Activated CD8-positive, alpha-beta T cell treated with anti-CD3 and anti-CD28 coated beads, Interleukin-2, amount 10 ng/mL, durations not matched to agents 7 days and 5 days (primary cell): ENCODE results near the gene BCCIP. TPM values are rescaled to one million over a fixed set of nuclear protein-coding genes. Genes with fewer than 3 reads are reported as not detected.

Experiments used
- ATAC-seq: fragments of 150-1000 bp; cut with Tn5 transposase; one replicate; pipeline ENCODE4 v1.10.0; 2021; ENCODE audit warnings: moderate library complexity
- CTCF ChIA-PET: fragments of 350-600 bp; sonication (Branson Sonifier 250); formaldehyde crosslinking; loops from one replicate; lab custom pipeline; 2021; ENCODE audit warnings: antibody characterized with exemption; lab: Charles Lee
- POLR2A ChIA-PET: fragments of 350-600 bp; sonication (Branson Sonifier 250); formaldehyde crosslinking; loops from one replicate; lab custom pipeline; 2021; ENCODE audit warnings: antibody characterized with exemption; lab: Charles Lee
- DNase-seq: peaks from one replicate; pipeline ENCODE4 v3.0.0-alpha.2; 2020
- H3K27ac Mint-ChIP-seq: one replicate; pipeline ENCODE4 v1.8.0; 2021; ENCODE audit warnings: mild to moderate bottlenecking, mixed read lengths
- H3K27me3 Mint-ChIP-seq: one replicate; pipeline ENCODE4 v1.8.0; 2021; ENCODE audit warnings: low read depth, mixed read lengths
- H3K36me3 Mint-ChIP-seq: one replicate; pipeline ENCODE4 v1.8.0; 2021; ENCODE audit warnings: low read depth, mixed read lengths
- H3K4me1 Mint-ChIP-seq: one replicate; pipeline ENCODE4 v1.8.0; 2021; ENCODE audit warnings: low read depth, mixed read lengths
- H3K4me3 Mint-ChIP-seq: one replicate; pipeline ENCODE4 v1.8.0; 2021; ENCODE audit warnings: mild to moderate bottlenecking, mixed read lengths
- H3K9me3 Mint-ChIP-seq: one replicate; pipeline ENCODE4 v1.8.0; 2022; ENCODE audit warnings: mixed read lengths; ENCODE audit not compliant: insufficient read depth
- total RNA-seq, 2 experiments: library from RNA; stranded (reverse); gene quantifications; one replicate each; pipeline ENCODE4 v1.2.3, GENCODE V29; 2021

The BCCIP gene
- 10 to 100 TPM; 59.8 to 66.0 TPM for total RNA-seq

DNA sequence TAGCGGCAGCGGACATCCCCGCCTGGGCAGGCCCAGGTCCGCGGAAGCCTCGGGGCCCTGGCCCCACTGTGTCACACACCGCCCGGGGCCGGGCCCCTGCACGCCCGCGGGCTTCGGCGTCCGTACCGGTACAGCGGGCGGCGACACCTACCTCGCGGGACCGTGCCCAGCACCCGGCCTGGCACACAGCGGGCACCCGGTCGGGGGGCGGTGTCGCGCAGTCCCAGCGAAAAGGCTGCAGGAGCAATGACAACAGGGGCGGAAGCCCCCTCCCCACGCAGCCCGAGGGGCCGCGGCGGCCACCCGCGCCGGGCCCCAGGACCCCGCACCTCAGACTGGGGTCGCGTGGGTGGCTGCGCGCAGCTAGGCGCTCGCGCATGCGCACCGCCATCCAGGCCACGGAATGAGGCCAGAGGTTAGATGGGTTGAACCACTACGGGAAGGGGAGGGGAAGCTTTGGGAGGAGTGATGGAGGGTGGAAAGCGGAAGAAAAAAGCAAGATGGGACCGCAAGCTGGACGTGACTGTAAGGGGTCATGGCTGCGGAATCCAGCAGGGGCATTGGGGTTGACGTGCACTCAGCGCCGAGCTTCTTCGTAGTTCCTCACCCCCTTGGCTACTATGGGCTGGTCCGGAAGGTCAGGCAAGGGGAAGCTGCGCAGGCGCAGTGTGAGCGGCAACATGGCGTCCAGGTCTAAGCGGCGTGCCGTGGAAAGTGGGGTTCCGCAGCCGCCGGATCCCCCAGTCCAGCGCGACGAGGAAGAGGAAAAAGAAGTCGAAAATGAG lies at the start of gene BCCIP, which contains the start of gene UROS:
BCCIP (plus strand) TSS at position 669 of the 785 bp plus-strand sequence; CDS start at position 681, 12 bp downstream.
UROS (minus strand) TSS at position 381 of the 785 bp plus-strand sequence. CDS start 6,759 bp downstream, outside the sequence.
- Mint-ChIP-seq H3K4me1 (peaks cover 24% of the 10 kb centered on the region), H3K27me3 (no peaks in the 10 kb centered on the region), H3K9me3 (no peaks in the 10 kb centered on the region), H3K4me3 (peak within 1 kb of the TSS; percentile 81), H3K36me3 (peaks cover 17% of the 10 kb centered on the region), H3K27ac (peak within 1 kb of the TSS; percentile 82)
- POLR2A ChIA-PET, result interaction anchor here (0.9 to 1.9 kb wide), 5 partner anchors 8 to 104 kb away, joined by 3 to 8 read pairs (median 4); partner anchors contain the start of gene EDRF1
- peak; percentile 87 for ATAC-seq
- CTCF ChIA-PET, result interaction anchor here (1.2 to 1.3 kb wide), 2 partner anchors 22 to 55 kb away, joined by 3 read pairs; no protein-coding TSS in a partner anchor
- DNase-seq, result peak; percentile 93

DNA sequence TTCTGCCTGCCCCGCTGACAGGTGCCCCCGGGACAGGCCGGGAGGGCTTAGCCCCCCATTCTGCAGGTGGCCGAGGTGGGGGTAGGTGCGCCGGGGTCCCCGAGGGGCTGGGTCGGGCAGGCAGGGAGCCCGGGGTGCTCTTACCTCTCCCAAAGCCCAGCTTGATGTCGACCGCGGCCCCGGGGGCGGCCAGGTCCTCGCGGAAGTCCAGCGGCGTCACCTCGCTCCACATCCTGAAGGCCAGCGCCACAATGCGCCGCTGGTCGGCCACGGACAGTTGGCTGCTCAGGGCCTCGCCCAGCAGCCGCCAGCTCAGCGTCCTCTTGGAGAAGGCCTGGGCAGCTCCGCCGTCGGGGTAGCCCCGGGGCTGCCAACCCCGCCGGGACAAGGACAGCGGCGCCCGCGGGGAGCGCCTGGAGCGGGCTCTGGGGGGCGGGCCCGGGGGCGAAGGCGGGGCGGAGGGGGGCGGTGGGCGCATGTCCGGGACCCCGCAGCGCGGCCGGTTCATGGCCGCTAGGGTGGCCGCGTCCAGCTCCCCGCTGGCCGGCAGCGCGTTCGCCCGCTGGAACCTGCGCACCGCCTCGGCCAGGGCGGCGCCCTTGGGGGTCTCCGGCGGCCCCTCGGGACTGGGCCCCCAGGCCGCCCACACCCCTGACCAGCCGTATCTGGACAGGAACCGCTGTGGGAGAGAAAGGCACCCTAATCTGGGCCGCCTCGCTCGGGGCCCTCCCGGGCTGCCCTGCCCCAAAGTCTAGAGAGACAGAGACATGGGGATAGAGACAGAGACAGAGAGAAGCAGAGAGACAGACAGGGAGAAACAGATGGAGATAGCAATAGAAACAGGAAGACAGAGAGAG lies 49.4 kb upstream of the BCCIP start:
- Mint-ChIP-seq H3K9me3 (no peaks in the 10 kb centered on the region), H3K27me3 (no peaks in the 10 kb centered on the region), H3K4me1 (no peaks in the 10 kb centered on the region), H3K4me3 (no peak overlapping the region), H3K36me3 (no peaks in the 10 kb centered on the region), H3K27ac (no peak overlapping the region)
- ATAC-seq (no peak), DNase-seq (no peak)
- POLR2A ChIA-PET, result no interaction called here
- CTCF ChIA-PET, result no interaction called here

DNA sequence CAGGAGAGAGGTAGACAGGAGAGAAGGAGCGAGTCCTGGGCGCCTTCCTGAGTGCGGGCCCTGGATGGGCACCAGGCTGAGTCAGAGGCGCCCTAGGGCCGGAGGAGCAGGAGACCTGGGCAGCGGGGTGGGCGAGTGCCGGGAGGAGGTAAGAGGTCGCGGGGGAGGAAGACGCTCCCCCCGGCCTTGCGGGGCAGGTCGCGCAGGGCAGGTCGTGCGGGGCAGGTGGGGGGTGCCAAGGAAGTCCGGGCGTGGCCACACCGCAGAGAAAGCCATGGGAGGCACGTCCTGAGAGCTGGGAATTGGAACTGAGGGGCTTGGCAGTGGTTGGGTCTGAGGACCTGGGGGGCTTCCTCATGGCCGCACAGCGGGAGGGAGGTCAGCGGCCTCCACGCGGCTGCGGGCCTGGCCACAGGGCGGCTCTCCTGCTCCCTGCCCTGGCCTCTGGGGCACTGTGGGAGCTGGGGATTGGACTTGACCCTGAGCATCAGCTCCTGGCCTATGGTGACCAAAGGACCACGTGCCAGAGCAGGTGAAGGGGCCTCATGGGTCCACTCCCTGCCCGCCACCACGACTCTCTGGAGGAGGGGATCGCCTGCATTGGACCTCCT lies 48.7 kb upstream of the BCCIP start:
- ChIA-PET CTCF (no interaction called here), POLR2A (no interaction called here)
- no peak for ATAC-seq
- no peak for DNase-seq
- Mint-ChIP-seq H3K4me3 (no peak overlapping the region), H3K9me3 (no peaks in the 10 kb centered on the region), H3K27me3 (no peaks in the 10 kb centered on the region), H3K27ac (no peak overlapping the region), H3K36me3 (no peaks in the 10 kb centered on the region), H3K4me1 (no peaks in the 10 kb centered on the region)

DNA sequence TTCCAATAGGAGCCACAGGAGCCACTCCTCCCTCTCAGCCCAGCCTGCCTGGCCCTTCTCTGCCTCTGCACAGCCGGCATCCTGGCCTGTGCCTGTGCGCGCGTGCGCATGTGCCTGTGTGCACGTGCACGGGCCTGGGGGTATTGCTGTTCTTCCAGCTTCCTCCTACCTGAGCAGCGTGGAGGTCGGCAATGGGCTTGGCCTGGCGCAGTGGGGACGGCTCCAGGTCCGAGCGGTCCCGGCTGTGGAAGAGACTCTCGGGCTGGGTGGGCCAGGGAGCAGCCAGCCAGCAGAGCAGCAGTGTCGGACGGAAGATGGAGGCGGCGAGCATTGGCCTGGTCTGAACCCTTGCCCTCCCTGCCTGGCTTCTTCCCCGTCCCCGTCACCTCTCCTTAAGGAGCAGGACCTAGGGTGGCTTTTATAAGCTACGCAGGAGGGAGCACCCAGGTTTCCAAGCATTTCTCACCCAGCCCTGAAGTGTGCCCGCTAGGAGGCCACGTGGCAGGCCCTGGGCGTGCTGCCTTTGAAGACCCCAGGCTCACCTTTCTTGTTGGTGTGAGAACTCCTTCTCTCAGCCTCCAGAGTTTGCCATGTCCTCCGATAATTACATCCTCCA lies 47.7 kb upstream of the BCCIP start, which contains the start of gene MMP21:
MMP21 (minus strand) TSS at position 331 of the 616 bp plus-strand sequence; CDS start at position 331, 0 bp downstream.
- no peak for ATAC-seq
- POLR2A ChIA-PET, result no interaction called here
- DNase-seq, result no peak
- Mint-ChIP-seq H3K4me3 (no peak within 1 kb of the TSS), H3K4me1 (no peaks in the 10 kb centered on the region), H3K27me3 (no peaks in the 10 kb centered on the region), H3K27ac (no peak within 1 kb of the TSS), H3K9me3 (no peaks in the 10 kb centered on the region), H3K36me3 (no peaks in the 10 kb centered on the region)
- CTCF ChIA-PET, result no interaction called here

DNA sequence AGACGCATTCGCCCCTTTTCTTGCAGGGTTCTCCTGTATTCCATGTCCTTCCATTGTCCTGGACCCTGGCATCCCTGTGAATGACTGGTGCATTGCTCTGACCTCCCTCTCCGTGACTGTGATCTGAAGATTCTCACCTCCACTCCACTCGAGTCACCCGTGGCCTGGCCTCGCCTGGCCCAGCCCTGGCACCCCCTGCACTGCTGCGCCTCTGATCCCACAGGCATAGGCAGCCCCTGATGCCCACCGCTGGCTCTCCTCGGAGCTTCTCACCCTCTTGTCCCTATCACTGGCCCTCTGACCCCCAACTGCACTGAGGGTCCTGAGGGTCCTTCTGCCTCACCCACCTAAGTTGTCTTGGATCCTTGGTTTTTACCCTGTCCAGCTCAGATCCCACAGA lies 45.5 kb upstream of the BCCIP start:
- Mint-ChIP-seq H3K9me3 (no peaks in the 10 kb centered on the region), H3K4me3 (no peak overlapping the region), H3K27ac (no peak overlapping the region), H3K27me3 (no peaks in the 10 kb centered on the region), H3K4me1 (no peaks in the 10 kb centered on the region), H3K36me3 (no peaks in the 10 kb centered on the region)
- POLR2A ChIA-PET, result no interaction called here
- CTCF ChIA-PET, result no interaction called here
- no peak for ATAC-seq
- DNase-seq, result no peak

DNA sequence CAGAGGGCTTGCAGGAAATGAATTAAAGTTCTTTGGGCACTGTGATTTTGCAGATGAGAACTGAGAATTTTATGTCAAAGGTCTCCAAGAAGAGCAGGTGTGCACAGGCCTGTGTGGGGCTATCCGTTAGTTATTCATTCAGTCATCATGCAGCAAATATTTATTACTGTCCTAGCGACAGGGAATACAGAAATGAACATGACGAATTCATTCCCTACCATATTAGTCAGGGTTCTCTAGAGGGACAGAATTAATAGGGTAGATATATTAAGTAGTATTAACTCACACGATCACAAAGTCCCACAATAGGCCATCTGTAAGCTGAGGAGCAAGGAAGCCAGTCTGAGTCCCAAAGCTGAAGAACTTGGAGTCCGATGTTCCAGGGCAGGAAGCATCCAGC lies 44.8 kb upstream of the BCCIP start:
- Mint-ChIP-seq H3K4me3 (no peak overlapping the region), H3K36me3 (no peaks in the 10 kb centered on the region), H3K27ac (no peak overlapping the region), H3K4me1 (no peaks in the 10 kb centered on the region), H3K9me3 (no peaks in the 10 kb centered on the region), H3K27me3 (no peaks in the 10 kb centered on the region)
- ChIA-PET POLR2A (no interaction called here), CTCF (no interaction called here)
- no peak for ATAC-seq
- DNase-seq, result no peak

DNA sequence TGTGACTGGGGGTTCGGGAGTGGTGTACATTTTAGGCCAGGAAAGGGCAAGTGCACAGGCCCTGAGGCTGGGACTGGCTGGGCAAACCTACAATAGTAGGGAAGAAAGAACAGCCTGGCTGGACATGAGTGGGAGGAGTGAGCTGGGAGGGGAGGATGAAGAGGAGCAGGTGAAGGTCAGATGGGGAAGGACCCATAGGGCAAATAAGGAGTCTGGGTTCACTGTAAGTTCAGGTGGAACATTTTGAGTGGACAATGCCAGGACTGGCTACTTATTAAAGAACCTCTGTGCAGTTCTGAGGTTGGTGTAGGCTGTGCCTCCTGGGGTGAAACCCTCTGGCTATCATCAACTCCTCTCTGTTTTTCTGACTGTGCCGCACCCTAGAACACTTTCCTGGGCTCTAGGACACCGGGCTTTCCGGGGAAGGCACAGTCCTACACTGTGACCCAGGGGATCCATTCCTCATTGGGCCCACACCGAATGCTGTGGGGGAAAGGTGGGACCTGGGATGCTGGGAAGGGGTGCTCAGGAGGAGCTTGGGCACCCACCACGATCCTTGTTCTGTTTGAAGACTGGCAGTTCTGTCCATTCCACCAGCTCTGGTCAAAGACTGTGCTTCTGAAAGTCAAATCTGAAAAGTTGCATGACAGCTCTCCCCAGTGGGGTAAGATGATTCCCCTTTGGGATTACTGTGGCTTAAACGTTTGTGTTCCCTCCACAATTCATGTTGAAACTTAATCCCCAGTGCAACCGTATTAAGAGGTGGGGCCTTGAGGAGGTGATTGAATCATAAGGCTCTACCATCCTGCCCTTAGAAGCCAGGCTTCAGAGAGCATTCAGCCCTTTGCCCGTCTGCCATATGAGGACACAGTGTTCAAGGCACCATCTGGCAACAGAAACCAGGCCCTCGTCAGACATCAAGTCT lies 43.7 kb upstream of the BCCIP start:
- DNase-seq, result no peak
- ChIA-PET CTCF (interaction anchor here (1.8 kb wide), 1 partner anchor 28 kb away, joined by 3 read pairs; no protein-coding TSS in a partner anchor), POLR2A (no interaction called here)
- ATAC-seq, result no peak
- no peak overlapping the region for H3K27ac Mint-ChIP-seq
- H3K4me3 Mint-ChIP-seq, result no peak overlapping the region
- no peaks in the 10 kb centered on the region for H3K36me3 Mint-ChIP-seq
- no peaks in the 10 kb centered on the region for H3K27me3 Mint-ChIP-seq
- no peaks in the 10 kb centered on the region for H3K9me3 Mint-ChIP-seq
- H3K4me1 Mint-ChIP-seq, result no peaks in the 10 kb centered on the region

DNA sequence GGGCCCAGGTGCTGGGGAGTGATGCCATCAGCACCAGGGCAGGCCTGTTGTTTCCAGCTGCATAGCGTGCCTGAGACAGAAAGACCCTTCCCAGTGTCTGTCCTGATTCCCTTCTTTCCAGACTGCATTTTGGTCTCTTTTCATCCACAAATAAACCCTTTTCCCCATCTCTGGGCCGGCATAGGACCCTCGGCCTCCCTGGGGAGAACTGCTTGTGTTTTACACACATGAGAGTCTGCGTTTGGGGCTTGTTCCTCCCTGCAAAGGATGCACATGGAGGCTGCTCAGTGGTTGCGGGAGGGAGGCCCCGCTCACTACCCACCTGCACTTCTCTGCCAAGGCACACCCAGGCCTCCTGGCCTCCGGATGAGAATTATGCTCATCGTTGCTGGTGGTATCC lies 42.0 kb upstream of the BCCIP start:
- ATAC-seq (no peak), DNase-seq (no peak)
- H3K4me1 Mint-ChIP-seq, result no peaks in the 10 kb centered on the region
- no peaks in the 10 kb centered on the region for H3K36me3 Mint-ChIP-seq
- ChIA-PET CTCF (no interaction called here), POLR2A (no interaction called here)
- H3K9me3 Mint-ChIP-seq, result no peaks in the 10 kb centered on the region
- H3K4me3 Mint-ChIP-seq, result no peak overlapping the region
- no peaks in the 10 kb centered on the region for H3K27me3 Mint-ChIP-seq
- no peak overlapping the region for H3K27ac Mint-ChIP-seq

DNA sequence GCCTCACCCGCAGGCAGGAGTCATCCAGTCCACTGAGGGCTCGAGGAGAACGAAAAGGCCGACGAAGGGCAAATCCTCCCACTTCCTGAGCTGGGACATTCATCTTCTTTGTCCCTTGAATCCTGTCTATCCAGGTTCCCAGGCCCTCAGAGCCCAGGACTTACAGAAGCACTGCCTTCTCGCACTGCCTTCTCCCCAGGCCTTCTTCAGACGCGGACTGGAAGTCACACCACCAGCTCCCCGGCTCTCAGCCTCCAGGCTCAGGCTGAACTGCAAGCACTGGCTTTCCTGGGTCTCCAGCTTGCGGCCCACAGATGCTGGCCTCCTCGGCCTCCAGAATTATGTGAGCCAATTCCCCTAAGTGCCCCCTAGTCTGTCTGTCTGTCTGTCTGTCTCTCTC lies 41.3 kb upstream of the BCCIP start:
- peaks cover under 1% of the 10 kb centered on the region for H3K4me1 Mint-ChIP-seq
- DNase-seq, result no peak
- CTCF ChIA-PET, result no interaction called here
- ATAC-seq, result no peak
- no peaks in the 10 kb centered on the region for H3K9me3 Mint-ChIP-seq
- POLR2A ChIA-PET, result no interaction called here
- no peak overlapping the region for H3K4me3 Mint-ChIP-seq
- no peaks in the 10 kb centered on the region for H3K27me3 Mint-ChIP-seq
- peaks cover under 1% of the 10 kb centered on the region for H3K36me3 Mint-ChIP-seq
- H3K27ac Mint-ChIP-seq, result no peak overlapping the region

DNA sequence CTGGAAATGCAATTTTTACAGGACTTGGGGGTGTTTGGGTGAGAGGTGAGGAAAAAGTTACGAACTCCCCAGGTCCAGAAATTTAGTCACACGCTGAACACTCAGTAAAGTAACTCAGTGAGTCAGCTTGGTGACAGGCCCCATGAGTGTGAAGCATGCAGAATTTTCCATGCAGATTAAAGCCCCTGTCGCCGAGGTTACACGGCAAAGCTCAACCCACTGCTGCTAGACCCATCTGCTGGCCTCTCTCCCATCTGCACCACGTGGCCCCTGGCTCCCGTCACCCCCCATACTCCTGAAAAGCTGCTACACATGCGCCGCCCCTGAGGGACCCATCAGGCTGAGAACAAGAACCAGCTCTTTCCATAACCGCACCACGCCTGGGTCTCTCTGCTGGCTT lies 40.7 kb upstream of the BCCIP start:
- peaks cover 6% of the 10 kb centered on the region for H3K4me1 Mint-ChIP-seq
- H3K27ac Mint-ChIP-seq, result no peak overlapping the region
- no peak overlapping the region for H3K4me3 Mint-ChIP-seq
- ATAC-seq (no peak), DNase-seq (no peak)
- ChIA-PET POLR2A (no interaction called here), CTCF (no interaction called here)
- peaks cover 2% of the 10 kb centered on the region for H3K36me3 Mint-ChIP-seq
- H3K27me3 Mint-ChIP-seq, result no peaks in the 10 kb centered on the region
- H3K9me3 Mint-ChIP-seq, result no peaks in the 10 kb centered on the region
